ENCODE data around the gene TNFAIP8.

GRCh38 chr5:119357808-119358529 is 2.1 kb downstream of the TNFAIP8 start:
- TF ChIP-seq, protein P1, sequence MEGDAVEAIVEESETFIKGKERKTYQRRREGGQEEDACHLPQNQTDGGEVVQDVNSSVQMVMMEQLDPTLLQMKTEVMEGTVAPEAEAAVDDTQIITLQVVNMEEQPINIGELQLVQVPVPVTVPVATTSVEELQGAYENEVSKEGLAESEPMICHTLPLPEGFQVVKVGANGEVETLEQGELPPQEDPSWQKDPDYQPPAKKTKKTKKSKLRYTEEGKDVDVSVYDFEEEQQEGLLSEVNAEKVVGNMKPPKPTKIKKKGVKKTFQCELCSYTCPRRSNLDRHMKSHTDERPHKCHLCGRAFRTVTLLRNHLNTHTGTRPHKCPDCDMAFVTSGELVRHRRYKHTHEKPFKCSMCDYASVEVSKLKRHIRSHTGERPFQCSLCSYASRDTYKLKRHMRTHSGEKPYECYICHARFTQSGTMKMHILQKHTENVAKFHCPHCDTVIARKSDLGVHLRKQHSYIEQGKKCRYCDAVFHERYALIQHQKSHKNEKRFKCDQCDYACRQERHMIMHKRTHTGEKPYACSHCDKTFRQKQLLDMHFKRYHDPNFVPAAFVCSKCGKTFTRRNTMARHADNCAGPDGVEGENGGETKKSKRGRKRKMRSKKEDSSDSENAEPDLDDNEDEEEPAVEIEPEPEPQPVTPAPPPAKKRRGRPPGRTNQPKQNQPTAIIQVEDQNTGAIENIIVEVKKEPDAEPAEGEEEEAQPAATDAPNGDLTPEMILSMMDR (conservative IDR thresholded peaks at IDR 0.05 in 1 of 2, IDR thresholded peaks at IDR 0.05 in 1 of 2; ENCODE audit: low read depth in 1 of 2, low read length in 2 of 2), result no peak
- no peak for TF ChIP-seq EZH2 (IDR thresholded peaks at IDR 0.05; ENCODE audit: low read length, missing control alignments)
